Heart right ventricle (tissue), 16 donors: ENCODE data around the gene ZC3H4. TPM values are rescaled to one million over a fixed set of nuclear protein-coding genes. Genes with fewer than 3 reads are reported as not detected.
A peak's percentile ranks its signal among the peaks of the same experiment; 100 is the strongest.

ENCODE experiments used
- ATAC-seq, 8 donors: fragments of 200-7000 bp; cut with Tn5 transposase; one replicate each; pipeline ENCODE4 v1.9.1; 2020; ENCODE audit warnings: mild to moderate bottlenecking in 8 of 8, moderate library complexity in 8 of 8, moderate number of reproducible peaks in 1 of 8
- DNase-seq, 2 donors: peaks; one replicate each; pipeline ENCODE4 v3.0.0-alpha.2; 2020
- H3K27ac ChIP-seq, 10 donors: fragments of 200-600 bp; sonication (generic) in 2 of 10; one replicate each; pipeline versions ENCODE4 v1.5.0 to v1.8.0; 2020 to 2022; ENCODE audit warnings: mild to moderate bottlenecking in 3 of 10
- H3K27me3 ChIP-seq, 7 donors: fragments of 200-600 bp; one replicate each; pipeline ENCODE4 v1.8.0; 2021 to 2022; ENCODE audit warnings: mild to moderate bottlenecking in 2 of 7
- H3K36me3 ChIP-seq, 9 donors: fragments of 200-600 bp; sonication (generic) in 1 of 9; one replicate each; pipeline versions ENCODE4 v1.5.0 to v1.8.0; 2020 to 2022; ENCODE audit warnings: mild to moderate bottlenecking in 2 of 9
- H3K4me1 ChIP-seq, 9 donors: fragments of 200-600 bp; sonication (generic) in 1 of 9; one replicate each; pipeline versions ENCODE4 v1.5.0 to v1.8.0; 2020 to 2022; ENCODE audit warnings: mild to moderate bottlenecking in 4 of 9
- H3K4me3 ChIP-seq, 10 donors: fragments of 200-600 bp; sonication (generic) in 2 of 10; one replicate each; pipeline versions ENCODE4 v1.5.0 to v1.8.0; 2020 to 2022; ENCODE audit warnings: mild to moderate bottlenecking in 7 of 10, moderate library complexity in 2 of 10
- H3K9me3 ChIP-seq, 11 donors: fragments of 200-600 bp in 10 of 11; sonication (generic) in 2 of 11; one replicate each; pipeline versions ENCODE4 v1.5.0 to v1.8.0; 2013 to 2022; ENCODE audit warnings: mild to moderate bottlenecking in 2 of 11, control low read depth in 1 of 11, moderate library complexity in 1 of 11
- WGBS, 2 donors: extraction: QIAGEN DNeasy Blood & Tissue Kit; methylation state at CpG; one replicate each; pipeline ENCODE4 v1.1.7; 2013; ENCODE audit warnings: inconsistent platforms in 1 of 2; 5-methylcytosine and 5-hydroxymethylcytosine counted together
- intact Hi-C, 10 donors: fragments of 100-400 bp; cut with DNase I; formaldehyde crosslinking; loops; one replicate each; pipeline versions ENCODE4 v1.11.1 to v1.14.2; 2022
- polyA plus RNA-seq, 2 donors: library from polyadenylated mRNA; stranded (reverse); fragments of 200-250 nt; gene quantifications; one replicate each; pipeline ENCODE4 v1.2.3, GENCODE V29; 2013
- total RNA-seq, 10 donors: library from RNA; stranded (reverse); fragmentation: NEBNext Ultra II Directional in 3 of 10; extraction: Animal tissue kit (Norgen Biotek cat#: 25700) in 3 of 10; gene quantifications; one replicate each; pipeline versions ENCODE4 v1.2.1 to v1.2.4, GENCODE V29; 2021 to 2023
- TF ChIP-seq, protein P1 (sequence below), 9 donors: fragments of 200-600 bp; sonication (generic) in 2 of 9; IDR thresholded peaks; one replicate each; pipeline versions ENCODE4 v1.5.0 to v1.8.0; 2021 to 2022; ENCODE audit warnings: antibody characterized with exemption in 9 of 9, mild to moderate bottlenecking in 5 of 9, moderate library complexity in 1 of 9
- donor health status: Arrhythmogenic right ventricular cardiomyopathy.
- donor health status: ischemic (EF 13 %, LVEDD 7.1; RV severe dilation, severe dysfunction).
- donor health status: healthy with polysubstance abuse.
- donor health status: DM: no; HTN: yes; CAD: no.
- donor health status: DM: no; HTN: no; CAD: no.
- donor health status: ischemic (EF 25% LVEDD 6.9; RV normal size, moderate dysfunction).
- donor health status: ischemic (EF 25% LVEDD 5.7; RV mildly dilated, moderate dysfunction).
- donor health status: healthy.
- donor health status: DM: yes; HTN: yes; CAD: no.
- donor health status: Ischemic cardiomyopathy.
- donor health status: ischemic (EF 35%, LVEDD 5.7; RV mildly dilated, moderate dysfunction).
- donor health status: nonischemic (EF 11% LVEDD 7.7; RV severe dilation, severe dysfunction).
- donor health status: DM: yes; HTN: yes; CAD: no.
- donor health status: PGD.
- donor health status: ischemic (EF 29% LVEDD 5.4; RV normal size, mild dysfunction).
- donor health status: nonischemic (EF 23%, LVEDD 6.1; RV moderate dilation, normal function).

Gene ZC3H4
- total and polyA plus RNA-seq, 12 donors = 4.5 to 32.8 (median 25.1) TPM

DNA sequence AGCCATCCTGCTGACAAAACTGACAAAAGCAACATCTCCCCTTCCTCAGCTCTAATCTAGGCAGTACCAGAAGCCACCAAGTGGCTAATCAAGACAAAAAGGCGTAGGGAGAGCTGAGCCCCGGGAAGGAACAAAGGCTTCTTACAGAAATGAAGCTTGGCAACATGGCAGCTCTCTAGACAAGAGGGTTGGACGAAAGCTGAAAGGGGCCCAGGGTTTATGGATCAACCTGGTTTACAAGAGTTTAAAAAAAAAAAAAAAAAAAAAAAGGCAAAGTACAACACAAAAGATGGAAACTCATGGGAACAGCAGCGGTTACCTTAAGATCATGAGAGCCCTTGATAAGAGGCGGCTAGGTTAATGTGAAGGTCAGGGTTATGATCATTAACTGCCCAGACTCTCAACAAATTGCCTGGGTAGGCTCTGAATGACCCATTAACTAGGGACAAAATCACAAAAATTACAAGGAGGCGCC, 14.0 kb downstream of the ZC3H4 start:
- H3K9me3 ChIP-seq = no peaks in the 10 kb centered on the region
- ATAC-seq (no peak), DNase-seq (no peak)
- no peak overlapping the region for H3K4me3 ChIP-seq
- TF ChIP-seq, protein P1, sequence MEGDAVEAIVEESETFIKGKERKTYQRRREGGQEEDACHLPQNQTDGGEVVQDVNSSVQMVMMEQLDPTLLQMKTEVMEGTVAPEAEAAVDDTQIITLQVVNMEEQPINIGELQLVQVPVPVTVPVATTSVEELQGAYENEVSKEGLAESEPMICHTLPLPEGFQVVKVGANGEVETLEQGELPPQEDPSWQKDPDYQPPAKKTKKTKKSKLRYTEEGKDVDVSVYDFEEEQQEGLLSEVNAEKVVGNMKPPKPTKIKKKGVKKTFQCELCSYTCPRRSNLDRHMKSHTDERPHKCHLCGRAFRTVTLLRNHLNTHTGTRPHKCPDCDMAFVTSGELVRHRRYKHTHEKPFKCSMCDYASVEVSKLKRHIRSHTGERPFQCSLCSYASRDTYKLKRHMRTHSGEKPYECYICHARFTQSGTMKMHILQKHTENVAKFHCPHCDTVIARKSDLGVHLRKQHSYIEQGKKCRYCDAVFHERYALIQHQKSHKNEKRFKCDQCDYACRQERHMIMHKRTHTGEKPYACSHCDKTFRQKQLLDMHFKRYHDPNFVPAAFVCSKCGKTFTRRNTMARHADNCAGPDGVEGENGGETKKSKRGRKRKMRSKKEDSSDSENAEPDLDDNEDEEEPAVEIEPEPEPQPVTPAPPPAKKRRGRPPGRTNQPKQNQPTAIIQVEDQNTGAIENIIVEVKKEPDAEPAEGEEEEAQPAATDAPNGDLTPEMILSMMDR (IDR thresholded peaks at IDR 0.05) = no peak
- intact Hi-C loops = loop anchor here in 1 of 10 donors (10.0 kb wide), 1 partner anchor 245 kb away; the partner anchor contains the start of gene AP2S1
- WGBS, 2 donors = 75 to 84% methylated on average over 6 of the region's 6 CpGs
- no peak overlapping the region for H3K27ac ChIP-seq
- H3K27me3 ChIP-seq = no peaks in the 10 kb centered on the region
- peaks cover 0 to 12% (median 0%) of the 10 kb centered on the region in 9 donors for H3K36me3 ChIP-seq
- H3K4me1 ChIP-seq = peaks cover 16 to 80% (median 59%) of the 10 kb centered on the region in 9 donors

DNA sequence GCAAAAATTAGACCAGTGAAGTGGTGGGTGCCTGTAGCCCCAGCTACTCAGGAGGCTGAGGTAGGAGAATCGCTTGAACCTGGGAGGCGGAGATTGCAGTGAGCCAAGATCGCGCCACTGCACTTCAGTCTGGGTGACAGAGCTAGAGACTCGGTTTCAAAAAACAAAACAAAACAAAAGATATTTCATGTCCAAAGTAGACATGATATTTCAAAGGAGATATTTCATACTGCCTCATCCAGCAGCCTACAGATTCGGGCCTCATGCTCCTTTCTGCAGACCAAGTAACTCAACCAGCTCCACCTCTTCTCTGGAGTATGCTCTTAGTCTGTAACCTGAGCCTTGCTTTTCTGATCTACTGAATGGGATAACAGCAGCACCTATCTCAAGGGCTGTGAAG, 15.0 kb downstream of the ZC3H4 start:
- Histone ChIP-seq H3K27me3 (no peaks in the 10 kb centered on the region), H3K36me3 (peaks cover 0 to 14% (median 7%) of the 10 kb centered on the region in 9 donors), H3K4me1 (peaks cover 16 to 75% (median 66%) of the 10 kb centered on the region in 9 donors), H3K4me3 (no peak overlapping the region), H3K9me3 (no peaks in the 10 kb centered on the region), H3K27ac (peak overlapping the region in 4 of 10 donors; percentile 61 to 86 (median 72))
- 94 to 97% methylated on average over 6 of the region's 6 CpGs for WGBS, 2 donors
- intact Hi-C loops = loop anchor here in 1 of 10 donors (1.0 kb wide), 1 partner anchor 28 kb away; no protein-coding TSS in a partner anchor
- no peak for DNase-seq
- ATAC-seq = no peak
- TF ChIP-seq, protein P1 (IDR thresholded peaks at IDR 0.05) = no peak

DNA sequence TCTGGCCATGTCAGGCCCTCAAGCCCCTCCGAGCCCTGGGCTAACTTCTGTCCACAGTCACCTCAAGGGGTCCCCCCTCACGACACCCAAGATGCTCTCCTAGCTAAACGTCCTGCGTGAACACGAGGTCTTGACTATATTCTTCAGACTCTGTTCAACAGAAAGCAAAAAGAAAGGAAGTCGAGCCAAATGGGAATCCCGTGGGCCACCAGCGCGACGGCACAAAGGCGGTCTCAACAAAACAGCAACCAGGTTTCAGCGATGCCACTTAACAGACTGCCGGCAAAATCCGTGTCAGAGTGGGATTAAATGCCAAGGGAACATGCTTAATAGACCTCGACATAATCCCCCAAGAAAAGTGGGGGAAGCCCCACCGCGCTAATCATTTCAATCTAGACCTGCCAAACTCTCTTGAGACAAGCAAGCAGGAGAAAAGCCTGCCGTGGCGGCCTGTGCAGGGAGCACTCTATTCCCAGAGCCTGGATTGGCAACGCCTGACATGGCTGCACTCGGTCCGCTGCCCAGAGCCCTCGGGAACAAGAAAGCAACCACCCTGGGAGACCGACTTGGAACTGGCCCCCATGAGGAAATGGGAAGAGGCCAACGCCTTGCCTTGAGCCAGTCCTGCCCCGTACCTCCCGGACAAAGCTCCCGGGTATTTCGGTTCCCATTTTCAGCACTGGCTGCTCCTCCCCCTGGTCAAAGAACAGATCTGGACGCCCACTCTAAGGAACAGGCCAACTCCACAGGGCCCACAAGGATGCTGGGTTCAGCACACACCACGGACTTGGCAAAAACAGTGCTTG, 16.0 kb downstream of the ZC3H4 start:
- DNase-seq (peak; percentile 40 to 63), ATAC-seq (peak; percentile 24 to 65 (median 62))
- TF ChIP-seq, protein P1 (IDR thresholded peaks at IDR 0.05) = no peak
- Histone ChIP-seq H3K4me1 (peaks cover 16 to 66% (median 62%) of the 10 kb centered on the region in 9 donors), H3K9me3 (no peaks in the 10 kb centered on the region), H3K36me3 (peaks cover 0 to 24% (median 8%) of the 10 kb centered on the region in 9 donors), H3K27ac (peak overlapping the region in 9 of 10 donors; percentile 51 to 86 (median 67)), H3K27me3 (no peaks in the 10 kb centered on the region), H3K4me3 (peak overlapping the region in 6 of 10 donors; percentile 6 to 35 (median 32))
- 49 to 63% methylated on average over 31 of the region's 31 CpGs for WGBS, 2 donors
- intact Hi-C loops = loop anchor here in 2 of 10 donors (1.0 to 2.0 kb wide), 2 partner anchors 15 to 27 kb away; partner anchors contain the start of gene ZC3H4 (in 1 of the 2)

DNA sequence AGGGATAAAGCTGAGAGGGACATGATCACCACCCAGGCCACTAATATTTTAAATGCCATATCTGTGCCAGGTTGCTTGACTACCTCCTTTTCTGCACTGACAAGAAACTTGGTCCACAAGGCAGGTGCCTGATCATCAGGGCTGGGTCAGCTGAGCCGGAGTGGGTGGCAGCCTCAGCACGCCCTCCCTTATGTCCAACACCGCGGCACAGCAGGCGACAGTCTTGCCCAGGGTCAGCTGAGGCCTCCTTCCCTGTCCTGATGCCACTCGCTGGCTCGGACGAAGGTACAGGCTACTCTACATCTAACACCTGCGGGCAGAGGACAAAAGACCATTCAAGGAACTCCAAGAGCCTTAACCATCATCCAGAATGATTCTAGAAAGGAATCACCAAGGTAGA, 16.9 kb downstream of the ZC3H4 start:
- DNase-seq (no peak), ATAC-seq (peak; percentile 21 to 73 (median 48))
- intact Hi-C loops = loop anchor here in 1 of 10 donors (2.0 kb wide), 1 partner anchor 16 kb away; the partner anchor contains the start of gene ZC3H4
- peak overlapping the region in 9 of 10 donors; percentile 57 to 86 (median 67) for H3K27ac ChIP-seq
- no peaks in the 10 kb centered on the region for H3K9me3 ChIP-seq
- no peak overlapping the region for H3K4me3 ChIP-seq
- H3K4me1 ChIP-seq = peaks cover 16 to 60% (median 53%) of the 10 kb centered on the region in 9 donors
- TF ChIP-seq, protein P1 (IDR thresholded peaks at IDR 0.05) = no peak
- 65 to 68% methylated on average over 9 of the region's 9 CpGs for WGBS, 2 donors
- H3K36me3 ChIP-seq = peaks cover 0 to 32% (median 17%) of the 10 kb centered on the region in 9 donors
- no peaks in the 10 kb centered on the region for H3K27me3 ChIP-seq
